Nephron (organoid): ENCODE data around the gene SPTBN1.
A peak's percentile ranks its signal among the peaks of the same experiment; 100 is the strongest.

Experiments used
- H3K27ac Mint-ChIP-seq, 3 experiments: 2 replicates each; pipeline ENCODE4 v1.8.0; 2020; ENCODE audit warnings: mixed read lengths in 3 of 3, mild to moderate bottlenecking in 2 of 3, moderate library complexity in 1 of 3
- H3K27me3 Mint-ChIP-seq: 2 replicates; pipeline ENCODE4 v1.8.0; 2021; ENCODE audit warnings: low read depth, mild to moderate bottlenecking, moderate library complexity, mixed read lengths
- H3K36me3 Mint-ChIP-seq: 2 replicates; pipeline ENCODE4 v1.8.0; 2020; ENCODE audit warnings: low read depth, mixed read lengths
- H3K4me1 Mint-ChIP-seq: 2 replicates; pipeline ENCODE4 v1.8.0; 2020; ENCODE audit warnings: mixed read lengths
- H3K4me3 Mint-ChIP-seq, 3 experiments: 2 replicates each; pipeline ENCODE4 v1.8.0; 2020; ENCODE audit warnings: mild to moderate bottlenecking in 3 of 3, mixed read lengths in 3 of 3, moderate library complexity in 2 of 3
- H3K9me3 Mint-ChIP-seq: 2 replicates; pipeline ENCODE4 v1.8.0; 2020; ENCODE audit warnings: mixed read lengths
- TF ChIP-seq, protein P1 (sequence below), 3 experiments: fragments of 200-600 bp; sonication (generic); IDR thresholded peaks; one replicate each; pipeline ENCODE4 v1.5.0; 2021; ENCODE audit warnings: antibody characterized with exemption in 3 of 3; ENCODE audit not compliant: unreplicated experiment in 3 of 3

The SPTBN1 gene

DNA sequence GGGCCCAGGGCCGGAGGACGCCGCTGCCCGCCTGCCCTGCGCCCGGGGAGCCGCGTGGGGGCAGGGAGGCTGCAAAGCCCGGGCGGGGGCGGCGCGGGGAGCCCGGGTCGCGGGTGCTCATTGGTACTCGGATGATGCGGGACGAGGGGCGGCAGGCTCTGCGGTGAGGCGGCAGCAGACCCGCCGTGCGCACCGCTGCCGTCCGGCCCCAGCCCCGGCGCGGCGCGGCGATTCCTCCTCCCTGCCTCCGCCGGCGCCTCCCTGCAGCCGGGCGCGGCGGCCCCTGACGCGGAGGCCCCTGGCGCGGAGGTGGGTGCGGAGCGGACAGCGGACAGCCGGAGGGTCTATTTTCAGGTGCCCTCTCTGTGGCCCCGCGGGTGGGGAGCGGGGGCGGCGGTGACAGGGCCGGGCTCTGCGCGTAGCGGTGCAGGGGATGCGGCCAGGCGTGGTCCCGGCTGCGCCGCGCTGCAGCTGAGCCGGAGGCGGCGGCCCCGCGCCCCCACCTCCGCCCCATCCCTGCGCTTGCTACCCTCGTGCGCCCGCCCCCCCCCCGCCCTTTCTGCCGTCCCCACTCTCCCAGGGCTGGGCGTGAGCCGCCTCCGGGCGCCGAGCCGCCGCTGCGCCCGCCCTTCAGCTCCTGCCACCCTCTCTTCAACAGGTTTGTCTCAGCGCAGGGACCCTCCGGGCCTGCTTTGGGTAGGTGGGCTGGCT, 640 bp downstream of the SPTBN1 start:
- TF ChIP-seq, protein P1, sequence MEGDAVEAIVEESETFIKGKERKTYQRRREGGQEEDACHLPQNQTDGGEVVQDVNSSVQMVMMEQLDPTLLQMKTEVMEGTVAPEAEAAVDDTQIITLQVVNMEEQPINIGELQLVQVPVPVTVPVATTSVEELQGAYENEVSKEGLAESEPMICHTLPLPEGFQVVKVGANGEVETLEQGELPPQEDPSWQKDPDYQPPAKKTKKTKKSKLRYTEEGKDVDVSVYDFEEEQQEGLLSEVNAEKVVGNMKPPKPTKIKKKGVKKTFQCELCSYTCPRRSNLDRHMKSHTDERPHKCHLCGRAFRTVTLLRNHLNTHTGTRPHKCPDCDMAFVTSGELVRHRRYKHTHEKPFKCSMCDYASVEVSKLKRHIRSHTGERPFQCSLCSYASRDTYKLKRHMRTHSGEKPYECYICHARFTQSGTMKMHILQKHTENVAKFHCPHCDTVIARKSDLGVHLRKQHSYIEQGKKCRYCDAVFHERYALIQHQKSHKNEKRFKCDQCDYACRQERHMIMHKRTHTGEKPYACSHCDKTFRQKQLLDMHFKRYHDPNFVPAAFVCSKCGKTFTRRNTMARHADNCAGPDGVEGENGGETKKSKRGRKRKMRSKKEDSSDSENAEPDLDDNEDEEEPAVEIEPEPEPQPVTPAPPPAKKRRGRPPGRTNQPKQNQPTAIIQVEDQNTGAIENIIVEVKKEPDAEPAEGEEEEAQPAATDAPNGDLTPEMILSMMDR (IDR thresholded peaks at IDR 0.05; ENCODE audit: unreplicated experiment in 3 of 3), result no peak
- no peaks in the 10 kb centered on the region for H3K36me3 Mint-ChIP-seq
- H3K4me1 Mint-ChIP-seq, result peaks cover 38% of the 10 kb centered on the region
- peak overlapping the region; percentile 88 to 94 (median 90) for H3K27ac Mint-ChIP-seq
- peak overlapping the region; percentile 92 to 99 (median 96) for H3K4me3 Mint-ChIP-seq
- peaks cover 9% of the 10 kb centered on the region for H3K27me3 Mint-ChIP-seq
- H3K9me3 Mint-ChIP-seq, result no peaks in the 10 kb centered on the region

DNA sequence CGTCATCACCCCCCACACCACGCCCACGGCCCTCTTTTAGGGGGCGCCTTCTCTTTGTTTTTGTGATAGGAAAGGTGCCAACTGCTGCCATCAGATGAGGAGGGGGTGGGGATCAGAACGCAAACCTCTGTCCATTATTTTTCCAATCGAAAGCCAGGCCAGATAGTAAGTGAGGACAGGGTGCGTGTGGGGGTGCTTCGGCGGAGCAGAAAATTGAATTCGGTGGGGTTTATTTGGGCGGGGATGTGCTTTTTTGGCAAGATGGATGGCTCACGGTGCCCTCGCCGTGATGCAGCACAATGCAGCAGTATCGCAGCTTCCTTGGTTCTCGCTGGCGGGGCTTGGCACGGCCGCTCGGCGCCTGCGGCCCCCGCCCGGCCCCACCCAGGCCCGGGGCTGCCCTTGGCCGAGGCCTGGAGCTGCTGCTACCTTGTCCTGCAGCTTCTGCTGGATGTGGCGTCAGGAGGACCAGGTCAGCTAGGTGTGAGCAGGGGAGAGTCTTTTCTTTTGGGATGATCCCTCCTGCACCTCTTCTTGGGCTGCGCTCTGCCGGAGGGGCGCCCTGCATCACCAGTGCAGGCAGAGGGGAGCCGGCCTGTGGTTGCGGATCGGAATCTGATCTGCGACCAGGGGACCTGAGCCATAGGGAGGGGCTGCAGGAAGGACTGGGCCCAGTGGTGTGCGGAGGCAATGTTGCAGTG, 1.3 kb downstream of the SPTBN1 start:
- TF ChIP-seq, protein P1 (IDR thresholded peaks at IDR 0.05; ENCODE audit: unreplicated experiment in 3 of 3), result no peak
- Mint-ChIP-seq H3K27me3 (peaks cover 9% of the 10 kb centered on the region), H3K27ac (peak overlapping the region; percentile 88 to 94 (median 90)), H3K36me3 (no peaks in the 10 kb centered on the region), H3K4me3 (peak overlapping the region; percentile 92 to 99 (median 96)), H3K4me1 (peaks cover 38% of the 10 kb centered on the region), H3K9me3 (no peaks in the 10 kb centered on the region)

DNA sequence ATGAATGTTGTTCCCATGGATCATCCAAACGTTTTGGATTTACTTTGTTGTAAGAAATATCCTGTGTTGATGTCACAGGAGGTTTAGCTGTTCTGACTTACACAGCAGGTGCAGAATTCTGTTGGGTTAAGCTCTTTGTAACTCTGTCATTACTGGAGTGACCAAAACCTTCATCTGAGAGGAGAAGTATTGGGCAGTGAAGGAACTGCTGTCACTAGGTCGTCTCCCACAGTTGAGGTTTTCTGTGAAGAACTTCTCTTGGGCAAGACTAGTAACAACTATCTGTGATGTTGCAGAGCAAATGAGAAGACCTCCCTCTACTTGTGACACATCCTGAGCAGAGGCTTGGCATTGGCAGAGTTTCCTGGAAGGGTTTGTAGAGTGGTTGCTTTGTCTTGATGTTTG, 2.9 kb downstream of the SPTBN1 start:
- Mint-ChIP-seq H3K4me3 (peak overlapping the region; percentile 92 to 99 (median 96)), H3K9me3 (no peaks in the 10 kb centered on the region), H3K27ac (peak overlapping the region in 2 of 3 experiments; percentile 40 to 88), H3K36me3 (no peaks in the 10 kb centered on the region), H3K27me3 (peaks cover 9% of the 10 kb centered on the region), H3K4me1 (peaks cover 50% of the 10 kb centered on the region)
- TF ChIP-seq, protein P1 (IDR thresholded peaks at IDR 0.05; ENCODE audit: unreplicated experiment in 3 of 3), result no peak

DNA sequence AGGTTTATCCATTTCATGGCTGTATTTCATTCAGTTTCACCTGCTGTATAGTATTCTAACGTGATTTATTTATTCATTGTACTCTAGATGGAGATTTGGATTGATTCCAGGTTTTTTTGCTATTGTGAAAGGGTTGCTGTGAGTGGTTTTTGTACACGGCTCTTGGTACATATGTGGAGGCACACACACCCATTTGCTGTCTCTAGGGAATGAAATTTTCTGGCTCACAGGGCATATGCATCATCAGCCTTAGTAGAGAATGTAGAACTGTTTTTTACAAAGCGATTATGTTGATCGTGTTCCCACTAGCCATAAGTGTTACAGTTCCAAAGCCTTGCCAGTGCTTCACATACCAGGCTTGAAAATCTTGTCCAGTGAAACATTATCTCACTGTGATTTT, 5.1 kb downstream of the SPTBN1 start:
- no peak overlapping the region for H3K27ac Mint-ChIP-seq
- peaks cover 49% of the 10 kb centered on the region for H3K4me1 Mint-ChIP-seq

DNA sequence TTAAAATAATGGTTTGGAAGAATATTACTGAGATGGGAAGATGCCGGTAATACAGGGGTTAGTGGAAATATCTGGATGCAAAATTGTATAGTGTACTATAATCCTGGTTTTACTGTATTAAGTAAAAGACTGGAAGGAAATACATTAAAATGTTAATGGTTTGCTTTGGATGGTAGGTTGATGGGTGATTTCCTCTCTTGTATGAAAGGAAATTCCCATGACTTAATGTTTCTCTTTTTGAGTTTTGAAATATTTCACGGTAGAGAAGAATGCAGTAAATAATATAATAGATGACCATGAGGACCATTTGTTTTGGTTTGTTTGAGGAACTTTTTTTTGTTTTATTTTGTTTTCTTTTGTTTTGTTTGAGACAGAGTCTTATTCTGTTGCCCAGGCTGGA, 8.2 kb downstream of the SPTBN1 start:
- TF ChIP-seq, protein P1 (IDR thresholded peaks at IDR 0.05; ENCODE audit: unreplicated experiment in 3 of 3), result no peak
- Mint-ChIP-seq H3K27me3 (no peaks in the 10 kb centered on the region), H3K4me1 (peaks cover 52% of the 10 kb centered on the region), H3K9me3 (no peaks in the 10 kb centered on the region), H3K27ac (peak overlapping the region in 1 of 3 experiments; percentile 5), H3K4me3 (no peak overlapping the region), H3K36me3 (no peaks in the 10 kb centered on the region)

More for the DNA sequence above, 5.1 kb downstream of the SPTBN1 start:
- no peaks in the 10 kb centered on the region for H3K36me3 Mint-ChIP-seq
- TF ChIP-seq, protein P1 (IDR thresholded peaks at IDR 0.05; ENCODE audit: unreplicated experiment in 3 of 3), result no peak
- peaks cover 5% of the 10 kb centered on the region for H3K27me3 Mint-ChIP-seq
- H3K9me3 Mint-ChIP-seq, result no peaks in the 10 kb centered on the region
- peak overlapping the region in 2 of 3 experiments; percentile 19 to 68 for H3K4me3 Mint-ChIP-seq
